ENCODE data around the gene MYO1D.

MYO1D gene

DNA sequence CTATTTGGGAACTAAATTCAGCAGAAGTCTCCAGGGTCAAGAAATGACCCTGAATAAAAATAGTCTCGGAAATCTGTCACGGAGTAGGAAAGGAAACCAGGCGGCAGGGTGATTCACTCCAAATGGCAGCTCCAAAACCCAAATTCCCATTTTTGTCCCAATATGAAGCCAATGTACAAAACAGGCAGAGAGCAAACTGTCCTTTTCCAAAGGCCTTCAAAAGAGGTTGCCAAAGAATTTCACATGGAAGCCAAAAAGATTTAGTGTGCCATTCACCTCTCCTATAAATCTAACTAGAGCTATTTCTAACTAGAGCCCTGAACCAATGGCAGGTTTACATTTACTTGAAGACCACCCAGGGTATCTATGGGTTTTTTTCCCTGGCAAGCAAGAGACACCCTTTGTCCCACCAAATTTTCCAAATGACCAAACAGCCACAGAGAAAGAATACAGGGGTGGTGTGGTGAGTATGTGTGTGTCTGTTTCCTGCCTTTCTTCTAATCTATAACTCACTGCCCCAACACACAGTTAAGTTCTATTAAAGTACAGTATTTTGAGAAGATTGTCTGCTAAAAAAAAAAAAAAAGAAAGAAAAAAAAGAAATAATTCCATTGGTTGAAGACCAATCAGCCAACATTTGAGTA, 6.8 kb downstream of the MYO1D start:
- POLR2A ChIA-PET, result no interaction called here
- DNase-seq (ENCODE audit: extremely low spot score), result no peak
- CTCF ChIA-PET, result interaction anchor here (1.2 kb wide), 1 partner anchor 87 kb away, joined by 3 read pairs; no protein-coding TSS in a partner anchor

DNA sequence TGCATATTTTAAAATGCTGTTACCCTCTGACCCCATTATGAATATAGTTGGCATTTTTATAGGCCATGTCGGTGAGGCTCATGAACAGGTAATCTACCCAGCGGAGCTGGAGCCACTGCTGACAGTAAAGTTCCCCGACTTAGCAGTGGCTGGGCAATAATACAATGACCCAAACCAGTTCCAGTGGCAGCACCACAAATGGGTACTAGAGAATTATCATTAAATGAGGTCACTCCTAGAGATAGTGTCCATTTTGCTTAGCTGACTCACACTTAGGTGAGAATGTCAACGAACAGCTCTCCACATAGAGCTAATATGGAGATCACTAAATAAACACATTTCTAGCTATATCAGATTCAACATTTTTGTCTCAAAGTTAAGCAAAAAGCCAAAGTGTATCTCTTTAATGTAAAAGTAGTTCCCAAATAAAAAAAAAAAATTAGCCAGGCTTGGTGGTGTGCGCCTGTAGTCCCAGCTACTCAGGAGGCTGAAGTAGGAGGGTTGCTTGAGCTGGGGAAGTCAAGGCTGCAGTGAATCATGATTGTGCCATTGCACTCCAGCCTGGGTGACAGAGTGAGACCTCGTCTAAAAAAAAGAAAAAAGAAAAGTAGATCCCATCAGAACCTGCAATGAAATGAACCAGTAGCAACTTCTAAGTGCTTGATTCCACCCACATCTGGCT, 7.4 kb downstream of the MYO1D start:
- TF ChIP-seq SP1 (IDR thresholded peaks at IDR 0.05), result no peak
- TF ChIP-seq, protein P1, sequence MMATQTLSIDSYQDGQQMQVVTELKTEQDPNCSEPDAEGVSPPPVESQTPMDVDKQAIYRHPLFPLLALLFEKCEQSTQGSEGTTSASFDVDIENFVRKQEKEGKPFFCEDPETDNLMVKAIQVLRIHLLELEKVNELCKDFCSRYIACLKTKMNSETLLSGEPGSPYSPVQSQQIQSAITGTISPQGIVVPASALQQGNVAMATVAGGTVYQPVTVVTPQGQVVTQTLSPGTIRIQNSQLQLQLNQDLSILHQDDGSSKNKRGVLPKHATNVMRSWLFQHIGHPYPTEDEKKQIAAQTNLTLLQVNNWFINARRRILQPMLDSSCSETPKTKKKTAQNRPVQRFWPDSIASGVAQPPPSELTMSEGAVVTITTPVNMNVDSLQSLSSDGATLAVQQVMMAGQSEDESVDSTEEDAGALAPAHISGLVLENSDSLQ (IDR thresholded peaks at IDR 0.05), result no peak
- no peak for TF ChIP-seq SUZ12 (IDR thresholded peaks at IDR 0.05)
- TF ChIP-seq CTBP1 (IDR thresholded peaks at IDR 0.05; ENCODE audit: borderline replicate concordance), result no peak
- no peak for TF ChIP-seq ELF4 (IDR thresholded peaks at IDR 0.05)
- no peak for DNase-seq (ENCODE audit: extremely low spot score)
- ChIA-PET POLR2A (no interaction called here), CTCF (interaction anchor here (1.2 kb wide), 1 partner anchor 86 kb away, joined by 3 read pairs; no protein-coding TSS in a partner anchor)

More for the DNA sequence above, 6.8 kb downstream of the MYO1D start:
- TF ChIP-seq FOXM1 (IDR thresholded peaks at IDR 0.05; ENCODE audit: borderline replicate concordance), result no peak
- TF ChIP-seq, protein P1 (IDR thresholded peaks at IDR 0.05), result no peak
- no peak for TF ChIP-seq TARDBP (IDR thresholded peaks at IDR 0.05)
- no peak for TF ChIP-seq HDGF (IDR thresholded peaks at IDR 0.05; ENCODE audit: borderline replicate concordance)
- TF ChIP-seq SP1 (IDR thresholded peaks at IDR 0.05), result no peak
- no peak for TF ChIP-seq CTBP1 (IDR thresholded peaks at IDR 0.05; ENCODE audit: borderline replicate concordance)
- TF ChIP-seq FOXK2 (IDR thresholded peaks at IDR 0.05), result no peak
- TF ChIP-seq LEF1 (IDR thresholded peaks at IDR 0.05; ENCODE audit: borderline replicate concordance), result no peak
- TF ChIP-seq FOXA1 (IDR thresholded peaks at IDR 0.05), result no peak
- TF ChIP-seq BHLHE40 (IDR thresholded peaks at IDR 0.05; ENCODE audit: borderline replicate concordance), result no peak

DNA sequence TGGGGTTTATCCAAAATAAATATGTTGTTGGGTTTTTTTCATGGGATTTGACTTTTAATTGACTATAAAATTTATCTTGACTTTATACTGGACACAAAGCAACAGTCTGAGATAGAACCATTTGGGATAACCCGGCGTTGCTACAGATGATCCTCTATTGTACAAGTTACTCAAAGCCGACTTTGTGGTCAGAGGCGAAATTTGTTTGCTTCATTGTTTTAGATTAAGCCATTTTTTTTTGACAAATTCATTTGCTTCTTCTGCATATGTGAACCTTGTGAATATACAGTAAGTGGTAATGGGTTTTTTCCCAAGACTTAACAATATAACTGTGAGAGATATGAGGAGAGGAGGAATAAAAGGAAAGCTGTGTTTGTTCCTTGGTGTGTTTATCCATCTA, 11.8 kb downstream of the MYO1D start:
- ChIA-PET POLR2A (no interaction called here), CTCF (interaction anchor here (1.0 to 1.1 kb wide), 2 partner anchors 11 to 13 kb away, joined by 3 to 4 read pairs; partner anchors contain the start of gene MYO1D)
- DNase-seq (ENCODE audit: extremely low spot score), result no peak
- no peak for TF ChIP-seq BHLHE40 (IDR thresholded peaks at IDR 0.05; ENCODE audit: borderline replicate concordance)

DNA sequence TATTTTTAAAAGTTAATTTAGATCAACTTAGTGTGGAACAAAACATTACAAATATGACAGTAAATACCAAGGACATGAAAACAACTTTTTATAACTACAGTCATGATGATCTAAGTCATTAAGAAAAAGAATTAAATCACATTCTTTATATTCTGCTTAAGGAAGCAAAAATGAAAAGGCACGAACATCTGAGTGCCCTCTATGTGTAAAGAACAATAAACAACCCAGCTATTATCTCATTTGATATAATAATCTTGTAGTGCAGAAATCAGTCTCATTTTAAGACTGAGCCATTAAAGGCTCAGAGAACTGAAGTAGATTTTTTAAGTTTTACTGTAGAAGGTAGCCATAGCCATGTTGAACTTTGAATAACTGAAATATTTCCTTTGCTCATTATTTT, 13.4 kb downstream of the MYO1D start:
- POLR2A ChIA-PET, result no interaction called here
- no peak for DNase-seq (ENCODE audit: extremely low spot score)
- TF ChIP-seq ELF4 (IDR thresholded peaks at IDR 0.05), result no peak
- TF ChIP-seq, protein P1 (IDR thresholded peaks at IDR 0.05), result no peak
- no peak for TF ChIP-seq SP1 (IDR thresholded peaks at IDR 0.05)
- TF ChIP-seq CTBP1 (IDR thresholded peaks at IDR 0.05; ENCODE audit: borderline replicate concordance), result no peak
- TF ChIP-seq ARNT (IDR thresholded peaks at IDR 0.05), result no peak
- CTCF ChIA-PET, result interaction anchor here (0.6 to 1.1 kb wide), 2 partner anchors 80 to 722 kb away, joined by 3 to 6 read pairs; no protein-coding TSS in a partner anchor

DNA sequence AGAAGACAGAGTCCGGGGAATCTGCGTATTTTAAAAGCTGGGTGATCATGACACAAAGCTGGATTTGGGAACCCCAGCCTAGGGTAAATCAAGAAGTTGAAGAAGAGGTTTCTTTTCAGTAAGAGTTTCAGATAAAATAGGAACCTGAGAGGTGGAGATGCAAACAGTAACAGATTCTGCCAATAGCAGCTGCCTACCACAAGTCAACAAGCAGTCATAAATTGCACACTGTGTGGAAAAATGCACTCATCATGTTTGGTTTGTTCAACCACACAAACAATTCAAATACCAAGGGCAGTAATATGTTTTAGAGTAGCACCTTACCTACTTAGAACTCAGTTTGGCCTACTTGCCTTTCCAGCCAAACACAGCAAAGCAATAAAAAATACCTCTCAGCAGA, 14.0 kb downstream of the MYO1D start:
- TF ChIP-seq FOXK2 (IDR thresholded peaks at IDR 0.05) (no peak), SP1 (IDR thresholded peaks at IDR 0.05) (no peak), L3MBTL2 (conservative IDR thresholded peaks at IDR 0.05) (no peak), HDGF (IDR thresholded peaks at IDR 0.05; ENCODE audit: borderline replicate concordance) (no peak), NFRKB (IDR thresholded peaks at IDR 0.05) (no peak), BHLHE40 (IDR thresholded peaks at IDR 0.05; ENCODE audit: borderline replicate concordance) (no peak), ARNT (IDR thresholded peaks at IDR 0.05) (no peak), FOXM1 (IDR thresholded peaks at IDR 0.05; ENCODE audit: borderline replicate concordance) (no peak), LEF1 (IDR thresholded peaks at IDR 0.05; ENCODE audit: borderline replicate concordance) (no peak), ZNF384 (IDR thresholded peaks at IDR 0.05) (no peak), SUZ12 (IDR thresholded peaks at IDR 0.05) (no peak)
- TF ChIP-seq, protein P1 (IDR thresholded peaks at IDR 0.05), result no peak
- DNase-seq (ENCODE audit: extremely low spot score), result no peak

DNA sequence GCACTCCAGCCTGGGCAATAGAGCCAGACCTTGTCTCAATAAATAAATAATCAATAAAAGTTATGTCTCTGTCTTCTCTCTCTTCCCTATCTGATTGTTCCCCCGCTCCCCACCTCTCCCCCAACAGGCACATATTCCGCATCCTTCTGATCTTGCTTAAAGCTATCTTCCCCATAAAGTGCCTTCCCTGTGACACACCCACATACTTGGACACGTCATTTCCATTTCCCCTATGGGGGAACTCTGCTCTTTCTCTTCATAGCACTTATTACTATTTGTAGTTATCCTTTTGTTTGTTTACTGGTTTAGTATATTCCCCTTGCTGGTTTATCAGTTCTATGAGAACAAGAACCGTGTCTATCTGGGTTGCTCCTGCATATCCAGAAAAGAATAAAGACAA, 14.9 kb downstream of the MYO1D start:
- ChIA-PET CTCF (interaction anchor here (0.6 to 1.6 kb wide), 3 partner anchors 15 to 50 kb away, joined by 3 to 6 read pairs (median 3); partner anchors contain the start of gene MYO1D), POLR2A (no interaction called here)
- DNase-seq (ENCODE audit: extremely low spot score), result no peak
- TF ChIP-seq NFRKB (IDR thresholded peaks at IDR 0.05) (no peak), FOXM1 (IDR thresholded peaks at IDR 0.05; ENCODE audit: borderline replicate concordance) (no peak), SUZ12 (IDR thresholded peaks at IDR 0.05) (no peak), SP1 (IDR thresholded peaks at IDR 0.05) (no peak), FOXA1 (IDR thresholded peaks at IDR 0.05) (no peak), LEF1 (IDR thresholded peaks at IDR 0.05; ENCODE audit: borderline replicate concordance) (no peak), L3MBTL2 (conservative IDR thresholded peaks at IDR 0.05) (no peak), FOXK2 (IDR thresholded peaks at IDR 0.05) (no peak), ARNT (IDR thresholded peaks at IDR 0.05) (no peak)

More for the DNA sequence above, 14.0 kb downstream of the MYO1D start:
- ChIA-PET CTCF (interaction anchor here (1.1 to 1.6 kb wide), 2 partner anchors 14 to 80 kb away, joined by 3 to 6 read pairs; partner anchors contain the start of gene MYO1D), POLR2A (no interaction called here)
